Midbrain (tissue), 1 donor: ENCODE measurements around the gene KIF24.
"Not testable (repeated sequence)": the region's sequence is repeated elsewhere in the genome, so short reads cannot be mapped to it uniquely, and the experiment has no call there.

Experiments used
- DNase-seq: peaks from one replicate; lab custom pipeline; 2025; lab: John Stamatoyannopoulos, UW

KIF24 gene

GRCh38 chr9:34362614-34363214, 33.6 kb upstream of the KIF24 start:
- no peak for DNase-seq

- not testable (repeated sequence) for DNase-seq
These were observed 23.9 kb upstream of the KIF24 start for GRCh38 chr9:34352957-34353356.

GRCh38 chr9:34352122-34352652, 23.1 kb upstream of the KIF24 start:
- DNase-seq: not testable (repeated sequence)

GRCh38 chr9:34349324-34349723, 20.3 kb upstream of the KIF24 start:
- no peak for DNase-seq

GRCh38 chr9:34347800-34348158, 18.7 kb upstream of the KIF24 start:
- no peak for DNase-seq

GRCh38 chr9:34346873-34347799, 18.1 kb upstream of the KIF24 start:
- DNase-seq: no peak

GRCh38 chr9:34343605-34344004, 14.5 kb upstream of the KIF24 start:
- no peak for DNase-seq

- peak; percentile 77 for DNase-seq
These were observed 14.0 kb upstream of the KIF24 start for GRCh38 chr9:34343090-34343489.

- DNase-seq: no peak
These were observed 12.7 kb upstream of the KIF24 start for GRCh38 chr9:34341659-34342295.

- DNase-seq: peak; percentile 72
These were observed 9.8 kb upstream of the KIF24 start for GRCh38 chr9:34338665-34339385.

- DNase-seq: not testable (repeated sequence)
These were observed 9.0 kb upstream of the KIF24 start for GRCh38 chr9:34338079-34338478.

GRCh38 chr9:34337403-34337802, 8.3 kb upstream of the KIF24 start:
- no peak for DNase-seq

- DNase-seq: no peak
These were observed 6.3 kb upstream of the KIF24 start for GRCh38 chr9:34335376-34335775.

- no peak for DNase-seq
These were observed 5.8 kb upstream of the KIF24 start for GRCh38 chr9:34334916-34335315.

GRCh38 chr9:34334337-34334824, 5.3 kb upstream of the KIF24 start:
- peak; percentile 92 for DNase-seq

- DNase-seq: no peak
These were observed 4.8 kb upstream of the KIF24 start for GRCh38 chr9:34333836-34334235.

- peak; percentile 87 for DNase-seq
These were observed 3.3 kb upstream of the KIF24 start for GRCh38 chr9:34332076-34332964.

GRCh38 chr9:34331196-34331595, 2.1 kb upstream of the KIF24 start:
- DNase-seq: no peak

GRCh38 chr9:34328500-34328986, 525 bp downstream of the KIF24 start:
- DNase-seq: no peak

GRCh38 chr9:34326690-34327089, 2.4 kb downstream of the KIF24 start:
- no peak for DNase-seq
